ENCODE measurements around the gene EEPD1. TPM values are rescaled to one million over a fixed set of nuclear protein-coding genes. Genes with fewer than 3 reads are reported as not detected.

The EEPD1 gene
- total RNA-seq, 1 donor from 2014 or later: 6.5 TPM

DNA sequence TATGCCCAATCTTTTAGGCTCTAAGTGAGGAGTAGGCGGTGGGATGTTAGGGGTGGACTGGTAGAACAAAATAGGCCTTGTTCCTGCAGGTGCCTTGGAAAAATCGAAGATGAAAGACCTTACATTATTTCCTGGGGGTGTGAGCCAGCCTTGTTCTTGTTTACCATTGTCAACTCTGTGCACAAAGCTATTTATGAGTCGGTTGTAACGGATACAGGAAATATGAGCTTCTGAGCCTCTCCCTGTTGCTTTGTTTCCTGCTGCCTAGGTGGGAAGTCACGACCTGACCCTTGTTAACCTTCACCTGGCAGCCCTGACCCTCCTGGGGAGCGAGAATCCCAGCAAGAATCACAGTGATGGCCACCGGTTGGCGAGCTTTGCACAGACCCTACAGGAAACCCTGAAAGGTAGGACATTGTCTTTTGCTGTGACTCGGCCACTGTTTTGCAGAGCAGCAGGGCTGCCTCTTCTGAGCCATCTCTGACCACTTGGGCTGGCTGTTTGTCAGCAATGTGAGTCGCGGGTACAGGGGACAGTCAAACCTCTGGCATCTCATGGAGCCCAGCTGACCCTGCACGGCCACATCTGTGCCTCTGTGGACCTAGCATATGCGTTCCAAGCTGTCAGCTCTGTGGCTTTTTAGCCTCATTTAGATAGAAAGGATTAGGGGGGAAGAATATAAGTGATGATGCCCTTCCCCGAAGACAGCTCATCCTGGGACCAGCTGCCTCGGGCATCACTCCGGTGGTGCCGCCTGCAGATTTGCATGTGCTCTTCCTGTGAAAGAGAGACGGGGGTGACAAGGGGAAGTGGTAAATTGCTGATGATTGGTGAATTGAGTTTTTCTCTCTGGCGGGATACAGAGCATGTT, 134.6 kb downstream of the EEPD1 start:
- no peak overlapping the region for H2AFZ ChIP-seq (replicated peaks)
- H3K79me2 ChIP-seq (ENCODE audit: low read depth): no peaks in the 10 kb centered on the region
- H3K4me3 ChIP-seq: no peak overlapping the region
- Mint-ChIP-seq H3K27me3 (ENCODE audit: insufficient read depth, low read depth) (peaks cover 5% of the 10 kb centered on the region), H3K4me1 (peaks cover 42% of the 10 kb centered on the region), H3K4me3 (no peak overlapping the region), H3K27ac (peak overlapping the region; percentile 60), H3K9me3 (no peaks in the 10 kb centered on the region), H3K36me3 (peaks cover 17% of the 10 kb centered on the region)
- no peaks in the 10 kb centered on the region for H3K36me3 ChIP-seq
- no peaks in the 10 kb centered on the region for H3F3A ChIP-seq (ENCODE audit: low read depth)
- no peak overlapping the region for H3K27ac ChIP-seq
- H4K20me1 ChIP-seq (ENCODE audit: low read depth): no peaks in the 10 kb centered on the region
- no peaks in the 10 kb centered on the region for H3K9me3 ChIP-seq (ENCODE audit: low read depth)
- TF ChIP-seq, protein P1, sequence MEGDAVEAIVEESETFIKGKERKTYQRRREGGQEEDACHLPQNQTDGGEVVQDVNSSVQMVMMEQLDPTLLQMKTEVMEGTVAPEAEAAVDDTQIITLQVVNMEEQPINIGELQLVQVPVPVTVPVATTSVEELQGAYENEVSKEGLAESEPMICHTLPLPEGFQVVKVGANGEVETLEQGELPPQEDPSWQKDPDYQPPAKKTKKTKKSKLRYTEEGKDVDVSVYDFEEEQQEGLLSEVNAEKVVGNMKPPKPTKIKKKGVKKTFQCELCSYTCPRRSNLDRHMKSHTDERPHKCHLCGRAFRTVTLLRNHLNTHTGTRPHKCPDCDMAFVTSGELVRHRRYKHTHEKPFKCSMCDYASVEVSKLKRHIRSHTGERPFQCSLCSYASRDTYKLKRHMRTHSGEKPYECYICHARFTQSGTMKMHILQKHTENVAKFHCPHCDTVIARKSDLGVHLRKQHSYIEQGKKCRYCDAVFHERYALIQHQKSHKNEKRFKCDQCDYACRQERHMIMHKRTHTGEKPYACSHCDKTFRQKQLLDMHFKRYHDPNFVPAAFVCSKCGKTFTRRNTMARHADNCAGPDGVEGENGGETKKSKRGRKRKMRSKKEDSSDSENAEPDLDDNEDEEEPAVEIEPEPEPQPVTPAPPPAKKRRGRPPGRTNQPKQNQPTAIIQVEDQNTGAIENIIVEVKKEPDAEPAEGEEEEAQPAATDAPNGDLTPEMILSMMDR (IDR thresholded peaks at IDR 0.05): no peak
- no peak for TF ChIP-seq EZH2 (IDR thresholded peaks at IDR 0.05)
- TF ChIP-seq EZH2phosphoT487 (IDR thresholded peaks at IDR 0.05): no peak
- peaks cover 6% of the 10 kb centered on the region for H3K4me1 ChIP-seq
- no peak overlapping the region for H3K4me2 ChIP-seq
- H3K9ac ChIP-seq: no peak overlapping the region
- DNase-seq (ENCODE audit: low spot score): no peak
- no peaks in the 10 kb centered on the region for H3K27me3 ChIP-seq

DNA sequence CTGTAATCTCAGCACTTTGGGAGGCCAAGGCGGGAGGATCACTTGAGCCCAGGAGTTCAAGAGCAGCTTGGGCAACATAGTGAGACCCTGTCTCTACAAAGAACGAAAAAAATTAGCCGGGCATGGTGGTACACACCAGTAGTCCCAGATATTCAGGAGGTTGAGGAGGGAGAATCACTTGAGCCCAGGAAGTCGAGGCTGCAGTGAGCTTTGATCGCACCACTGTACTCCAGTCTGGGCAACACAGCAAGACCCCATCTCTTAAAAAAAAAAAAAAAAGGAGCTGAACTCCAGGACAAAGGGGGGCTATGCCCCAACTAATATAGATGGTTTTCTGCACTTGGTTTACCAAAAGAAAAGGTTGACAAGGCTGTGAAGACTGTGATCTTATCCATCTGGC, 135.4 kb downstream of the EEPD1 start:
- no peaks in the 10 kb centered on the region for H4K20me1 ChIP-seq (ENCODE audit: low read depth)
- H3K27ac Mint-ChIP-seq: no peak overlapping the region
- peaks cover 5% of the 10 kb centered on the region for H3K27me3 Mint-ChIP-seq (ENCODE audit: insufficient read depth, low read depth)

DNA sequence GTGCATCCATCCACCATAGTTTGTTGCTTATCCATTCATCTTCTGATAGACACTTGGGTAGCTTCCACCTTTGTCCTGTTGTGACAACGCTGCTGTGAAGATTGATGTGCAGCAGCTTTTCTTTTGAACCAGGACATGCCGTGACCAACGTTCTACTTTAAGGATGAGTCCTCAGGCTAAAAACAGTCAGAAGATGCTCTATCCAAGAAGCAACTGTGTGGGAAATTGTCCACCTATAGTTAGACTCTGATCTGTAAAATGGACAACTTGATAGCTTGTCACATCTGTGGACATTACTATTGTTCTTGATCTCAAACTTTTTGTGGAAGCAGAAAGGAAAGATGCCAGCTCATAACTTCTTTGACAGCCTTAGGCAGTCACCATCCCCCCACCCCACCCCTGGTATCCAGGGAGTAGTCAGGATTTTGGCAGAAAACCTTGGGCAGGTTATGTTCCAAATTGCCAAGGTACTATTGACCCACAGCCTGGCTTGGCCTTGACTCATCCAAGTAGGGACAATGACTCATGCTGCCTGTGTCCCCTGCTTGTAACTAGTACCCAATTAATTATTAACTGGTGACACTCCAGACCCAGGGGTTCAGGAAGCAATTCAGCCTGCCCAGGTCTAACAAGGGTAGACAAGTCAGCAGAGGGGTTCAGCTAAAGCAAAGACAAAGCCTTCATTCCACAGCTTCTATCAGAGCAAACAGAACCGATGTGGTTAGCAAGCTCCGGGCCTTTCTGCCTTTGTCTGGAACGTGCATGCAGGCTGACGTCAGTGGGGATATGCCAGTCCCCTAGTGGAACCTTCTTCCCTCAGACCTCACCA, 137.0 kb downstream of the EEPD1 start:
- H4K20me1 ChIP-seq (ENCODE audit: low read depth): no peaks in the 10 kb centered on the region
- no peaks in the 10 kb centered on the region for H3K36me3 ChIP-seq
- H3K9me3 ChIP-seq (ENCODE audit: low read depth): no peaks in the 10 kb centered on the region
- peaks cover 34% of the 10 kb centered on the region for H3K4me1 Mint-ChIP-seq
- peaks cover 5% of the 10 kb centered on the region for H3K27me3 Mint-ChIP-seq (ENCODE audit: insufficient read depth, low read depth)
- H3K27ac Mint-ChIP-seq: no peak overlapping the region
- no peaks in the 10 kb centered on the region for H3K9me3 Mint-ChIP-seq
- H3K9ac ChIP-seq: no peak overlapping the region
- H3K27me3 ChIP-seq: no peaks in the 10 kb centered on the region
- no peak overlapping the region for H3K27ac ChIP-seq
- TF ChIP-seq EZH2 (IDR thresholded peaks at IDR 0.05): no peak
- TF ChIP-seq, protein P1 (IDR thresholded peaks at IDR 0.05): no peak
- TF ChIP-seq EZH2phosphoT487 (IDR thresholded peaks at IDR 0.05): no peak
- peaks cover 6% of the 10 kb centered on the region for H3K4me1 ChIP-seq
- H3K79me2 ChIP-seq (ENCODE audit: low read depth): no peaks in the 10 kb centered on the region
- DNase-seq (ENCODE audit: low spot score): no peak
- peaks cover 17% of the 10 kb centered on the region for H3K36me3 Mint-ChIP-seq
- no peak overlapping the region for H3K4me2 ChIP-seq
- H2AFZ ChIP-seq (replicated peaks): no peak overlapping the region
- no peak overlapping the region for H3K4me3 ChIP-seq
- H3K4me3 Mint-ChIP-seq: no peak overlapping the region
- no peaks in the 10 kb centered on the region for H3F3A ChIP-seq (ENCODE audit: low read depth)

More for the DNA sequence above, 135.4 kb downstream of the EEPD1 start:
- H3K9ac ChIP-seq: no peak overlapping the region
- Mint-ChIP-seq H3K4me1 (peaks cover 37% of the 10 kb centered on the region), H3K9me3 (no peaks in the 10 kb centered on the region), H3K4me3 (no peak overlapping the region), H3K36me3 (peaks cover 17% of the 10 kb centered on the region)
- H3K79me2 ChIP-seq (ENCODE audit: low read depth): no peaks in the 10 kb centered on the region
- no peak overlapping the region for H3K27ac ChIP-seq
- H3K27me3 ChIP-seq: no peaks in the 10 kb centered on the region
- no peak for DNase-seq (ENCODE audit: low spot score)
- peaks cover 6% of the 10 kb centered on the region for H3K4me1 ChIP-seq
- no peak overlapping the region for H3K4me3 ChIP-seq
- no peaks in the 10 kb centered on the region for H3K9me3 ChIP-seq (ENCODE audit: low read depth)
- no peaks in the 10 kb centered on the region for H3K36me3 ChIP-seq
- no peaks in the 10 kb centered on the region for H3F3A ChIP-seq (ENCODE audit: low read depth)
- H2AFZ ChIP-seq (replicated peaks): no peak overlapping the region
- TF ChIP-seq, protein P1 (IDR thresholded peaks at IDR 0.05): no peak
- no peak for TF ChIP-seq EZH2phosphoT487 (IDR thresholded peaks at IDR 0.05)
- no peak for TF ChIP-seq EZH2 (IDR thresholded peaks at IDR 0.05)
- H3K4me2 ChIP-seq: no peak overlapping the region

Measured in neural progenitor cell (in vitro differentiated cells).